ENCODE data around the gene HSPB6.

- TF ChIP-seq CTCF (optimal IDR thresholded peaks at IDR 0.05 in 1 of 3, IDR thresholded peaks at IDR 0.05 in 1 of 3, conservative IDR thresholded peaks at IDR 0.05 in 1 of 3; ENCODE audit: extremely low read depth in 1 of 3, insufficient read depth in 2 of 3, low read length in 3 of 3) (no peak), EZH2 (IDR thresholded peaks at IDR 0.05; ENCODE audit: low read length) (no peak)
These were observed 32.6 kb upstream of the HSPB6 start for GRCh38 chr19:35789195-35789977.
